ENCODE measurements around the gene GADD45GIP1. TPM values are rescaled to one million over a fixed set of nuclear protein-coding genes. Genes with fewer than 3 reads are reported as not detected.

Gene GADD45GIP1
- total RNA-seq, 1 experiment from 2014 or later = 36.7 TPM

- Histone ChIP-seq H3K27me3 (ENCODE audit: control insufficient read depth, insufficient read depth, low read length) (no peaks in the 10 kb centered on the region), H3K9me3 (ENCODE audit: control insufficient read depth, insufficient read depth, low read depth, low read length) (no peaks in the 10 kb centered on the region), H3K4me3 (ENCODE audit: low read depth in 2 of 2, low read length in 2 of 2) (no peak overlapping the region), H3K27ac (ENCODE audit: low read length) (peak overlapping the region; percentile 7; the same call in 1 of the 2 replicates), H3K4me1 (ENCODE audit: control insufficient read depth, insufficient read depth, low read length) (peaks cover 12% of the 10 kb centered on the region), H3K36me3 (ENCODE audit: control insufficient read depth, insufficient read depth, low read length) (no peaks in the 10 kb centered on the region)
- no TSS peak for BruUV-seq (replicated peaks)
- DNase-seq (ENCODE audit: low read depth, low spot score) = no peak
- intact Hi-C loops (cut with micrococcal nuclease; ENCODE audit: unreplicated experiment) (loop anchor here (10.0 kb wide), 1 partner anchor 48 kb away; no protein-coding TSS in a partner anchor), in situ Hi-C loops (cut with HindIII; ENCODE audit: low pct_unique_long_range_greater_than_20kb, low sequenced_read_pairs) (no loop called here)
- ChIA-PET POLR2A (no interaction called here), CTCF (no interaction called here)
- no peak for ATAC-seq
- TF ChIP-seq SIN3A (IDR thresholded peaks at IDR 0.05; ENCODE audit: borderline replicate concordance, insufficient read depth, low read depth, low read length) = no peak
- no peak for TF ChIP-seq TCF7L2 (IDR thresholded peaks at IDR 0.05; ENCODE audit: low read depth, low read length)
- TF ChIP-seq REST (IDR thresholded peaks at IDR 0.05; ENCODE audit: insufficient read depth in 1 of 2, low read depth in 2 of 2, low read length in 1 of 2) = no peak
- TF ChIP-seq CTCF (IDR thresholded peaks at IDR 0.05) = no peak
- TF ChIP-seq POLR2AphosphoS5 (IDR thresholded peaks at IDR 0.05; ENCODE audit: low read depth, low read length) = no peak
Measured at GRCh38 chr19:12987190-12987589, 30.2 kb upstream of the GADD45GIP1 start.

- intact Hi-C loops (cut with micrococcal nuclease; ENCODE audit: unreplicated experiment) = loop anchor here (10.0 kb wide), 1 partner anchor 48 kb away; no protein-coding TSS in a partner anchor
- Histone ChIP-seq H3K4me1 (ENCODE audit: control insufficient read depth, insufficient read depth, low read length) (peaks cover 12% of the 10 kb centered on the region), H3K4me3 (ENCODE audit: low read depth in 2 of 2, low read length in 2 of 2) (no peak overlapping the region), H3K9me3 (ENCODE audit: control insufficient read depth, insufficient read depth, low read depth, low read length) (no peaks in the 10 kb centered on the region), H3K27ac (ENCODE audit: low read length) (peak overlapping the region; percentile 7; the same call in 1 of the 2 replicates), H3K36me3 (ENCODE audit: control insufficient read depth, insufficient read depth, low read length) (no peaks in the 10 kb centered on the region), H3K27me3 (ENCODE audit: control insufficient read depth, insufficient read depth, low read length) (no peaks in the 10 kb centered on the region)
- in situ Hi-C loops (cut with HindIII; ENCODE audit: low pct_unique_long_range_greater_than_20kb, low sequenced_read_pairs) = no loop called here
- ChIA-PET CTCF (interaction anchor here (1.0 kb wide), 1 partner anchor 107 kb away, joined by 3 read pairs; no protein-coding TSS in a partner anchor), POLR2A (no interaction called here)
- DNase-seq (ENCODE audit: low read depth, low spot score) (no peak), ATAC-seq (no peak)
- TF ChIP-seq TCF7L2 (IDR thresholded peaks at IDR 0.05; ENCODE audit: low read depth, low read length) (no peak), CTCF (IDR thresholded peaks at IDR 0.05) (no peak), POLR2AphosphoS5 (IDR thresholded peaks at IDR 0.05; ENCODE audit: low read depth, low read length) (no peak), SIN3A (IDR thresholded peaks at IDR 0.05; ENCODE audit: borderline replicate concordance, insufficient read depth, low read depth, low read length) (no peak), REST (IDR thresholded peaks at IDR 0.05; ENCODE audit: insufficient read depth in 1 of 2, low read depth in 2 of 2, low read length in 1 of 2) (no peak)
- no TSS peak for BruUV-seq (replicated peaks)
Measured at GRCh38 chr19:12986726-12987125, 29.7 kb upstream of the GADD45GIP1 start.

Measured in Panc1 (cell line).